IMR-90 (cell line): ENCODE measurements around the gene TLCD1. TPM values are rescaled to one million over a fixed set of nuclear protein-coding genes. Genes with fewer than 3 reads are reported as not detected.

Experiments
- ATAC-seq: fragments of 200-7000 bp; cut with Tn5 transposase; 2 replicates; pipeline ENCODE4 v1.9.1; 2020; ENCODE audit warnings: low read depth, mild to moderate bottlenecking, moderate library complexity
- BruUV-seq: library from RNA; stranded (reverse); fragments of 400-500 nt; replicated peaks from 2 replicates; lab custom pipeline; 2021; lab: Mats Ljungman, UMichigan
- CTCF ChIA-PET: fragments of 300-600 bp; formaldehyde crosslinking; extraction: SDS; loops from one replicate; lab custom pipeline; 2021; ENCODE audit warnings: antibody characterized with exemption; lab: Yijun Ruan, JAX
- POLR2A ChIA-PET: fragments of 300-600 bp; sonication (Branson Sonifier 250); formaldehyde crosslinking; loops from one replicate; lab custom pipeline; 2022; ENCODE audit warnings: antibody characterized with exemption; ENCODE audit not compliant: unreplicated experiment; lab: Charles Lee
- DNase-seq: peaks from one replicate; pipeline ENCODE4 v3.0.0; 2013
- H2AFZ ChIP-seq: replicated peaks from 2 replicates; pipeline ENCODE3; 2013; ENCODE audit warnings: low read length, mild to moderate bottlenecking; ENCODE audit not compliant: poor library complexity
- H2AK5ac ChIP-seq: 2 replicates; pipeline ENCODE4 v1.6.1; 2013; ENCODE audit warnings: low read depth, low read length, inconsistent platforms
- H2AK9ac ChIP-seq: replicated peaks from 2 replicates; pipeline ENCODE3; 2013; ENCODE audit warnings: mild to moderate bottlenecking, low read depth, low read length, moderate library complexity; ENCODE audit not compliant: poor library complexity
- H2BK120ac ChIP-seq: 2 replicates; pipeline ENCODE4 v1.6.1; 2013; ENCODE audit warnings: low read depth, low read length, inconsistent platforms
- H2BK15ac ChIP-seq: 3 replicates; pipeline ENCODE4 v1.6.1; 2013; ENCODE audit warnings: low read depth, low read length, inconsistent platforms
- H2BK20ac ChIP-seq: 2 replicates; pipeline ENCODE4 v1.6.1; 2013; ENCODE audit warnings: low read depth, mild to moderate bottlenecking, inconsistent platforms, low read length, moderate library complexity
- H2BK5ac ChIP-seq: 2 replicates; pipeline ENCODE4 v1.6.1; 2013; ENCODE audit warnings: mild to moderate bottlenecking, low read depth, low read length, inconsistent platforms; ENCODE audit not compliant: poor library complexity, severe bottlenecking
- H3K14ac ChIP-seq: replicated peaks from 2 replicates; pipeline ENCODE4 v1.6.1; 2013; ENCODE audit warnings: low read depth, low read length, inconsistent platforms
- H3K18ac ChIP-seq: 2 replicates; pipeline ENCODE4 v1.6.1; 2013; ENCODE audit warnings: low read depth, low read length, control low read depth
- H3K23ac ChIP-seq: 2 replicates; pipeline ENCODE4 v1.6.1; 2013; ENCODE audit warnings: low read depth, low read length, inconsistent platforms
- H3K27ac ChIP-seq: 2 replicates; pipeline ENCODE4 v1.5.1; 2013; ENCODE audit warnings: mild to moderate bottlenecking, control low read depth, low read length; ENCODE audit not compliant: insufficient read depth
- H3K27me3 ChIP-seq: 2 replicates; pipeline ENCODE4 v1.6.1; 2013; ENCODE audit warnings: low read length; ENCODE audit not compliant: control insufficient read depth, insufficient read depth
- H3K36me3 ChIP-seq: 2 replicates; pipeline ENCODE4 v1.6.1; 2013; ENCODE audit warnings: low read length, mixed read lengths; ENCODE audit not compliant: control insufficient read depth, insufficient read depth
- H3K4ac ChIP-seq: 2 replicates; pipeline ENCODE4 v1.6.1; 2013; ENCODE audit warnings: low read depth, low read length, inconsistent platforms
- H3K4me1 ChIP-seq: 2 replicates; pipeline ENCODE4 v1.6.1; 2013; ENCODE audit warnings: low read length, mixed read lengths; ENCODE audit not compliant: control insufficient read depth, insufficient read depth
- H3K4me2 ChIP-seq: 2 replicates; pipeline ENCODE4 v1.6.1; 2013; ENCODE audit warnings: low read depth, mild to moderate bottlenecking, control low read depth, low read length, moderate library complexity
- H3K4me3 ChIP-seq: 2 replicates; pipeline ENCODE4 v1.5.1; 2013; ENCODE audit warnings: low read depth, mild to moderate bottlenecking, control low read depth, low read length, moderate library complexity; ENCODE audit not compliant: insufficient read depth
- H3K56ac ChIP-seq: 2 replicates; pipeline ENCODE4 v1.6.1; 2013; ENCODE audit warnings: low read length, inconsistent platforms; ENCODE audit not compliant: insufficient read depth; ENCODE audit errors: extremely low read depth
- H3K79me1 ChIP-seq, 2 experiments: 2 replicates each; pipeline ENCODE4 v1.6.1; 2013; ENCODE audit warnings: low read length in 2 of 2, inconsistent platforms in 1 of 2, low read depth in 1 of 2
- H3K9ac ChIP-seq: 2 replicates; pipeline ENCODE4 v1.6.1; 2013; ENCODE audit warnings: low read depth, low read length, control low read depth
- H3K9me1 ChIP-seq: 2 replicates; pipeline ENCODE4 v1.6.1; 2013; ENCODE audit warnings: low read length, inconsistent platforms; ENCODE audit not compliant: insufficient read depth
- H3K9me3 ChIP-seq: 2 replicates; pipeline ENCODE4 v1.6.1; 2013; ENCODE audit warnings: low read length; ENCODE audit not compliant: control insufficient read depth, insufficient read depth
- H4K20me1 ChIP-seq: 2 replicates; pipeline ENCODE4 v1.6.1; 2013; ENCODE audit warnings: low read length, inconsistent platforms; ENCODE audit not compliant: insufficient read depth
- H4K5ac ChIP-seq: 2 replicates; pipeline ENCODE4 v1.6.1; 2013; ENCODE audit warnings: mild to moderate bottlenecking, low read depth, low read length, control low read depth
- H4K8ac ChIP-seq, 2 experiments: 2 replicates each; pipeline ENCODE4 v1.6.1; 2013; ENCODE audit warnings: low read depth in 2 of 2, low read length in 2 of 2, control low read depth in 1 of 2, inconsistent platforms in 1 of 2
- H4K91ac ChIP-seq: 2 replicates; pipeline ENCODE4 v1.6.1; 2013; ENCODE audit warnings: low read depth, low read length, inconsistent platforms; ENCODE audit not compliant: insufficient read depth
- SMC3 ChIP-seq: fragments of 150-350 bp; IDR thresholded peaks from 2 replicates; pipeline ENCODE4 v1.6.1; 2016; ENCODE audit warnings: low read depth, mild to moderate bottlenecking, antibody characterized with exemption, low read length, moderate library complexity
- WGBS, 2 experiments: methylation state at CpG; one replicate each; pipeline versions ENCODE4 v1.1.5 to v1.1.7; 2013; ENCODE audit warnings: missing lambda C conversion rate in 2 of 2; ENCODE audit not compliant: insufficient read length in 1 of 2; ENCODE audit errors: extremely low coverage in 2 of 2; 5-methylcytosine and 5-hydroxymethylcytosine counted together
- dilution Hi-C: fragments of 300-500 bp; cut with HindIII; formaldehyde crosslinking; loops from one replicate; pipeline ENCODE4 v1.14.3; 2018; ENCODE audit warnings: low sequenced_read_pairs; ENCODE audit not compliant: unreplicated experiment
- in situ Hi-C: fragments of 300-500 bp; cut with MboI; formaldehyde crosslinking; loops from 3 replicates; pipeline ENCODE4 v1.14.3; 2019; ENCODE audit warnings: low sequenced_read_pairs, inconsistent platforms, mixed read lengths
- intact Hi-C: fragments of 100-400 bp; cut with micrococcal nuclease; formaldehyde crosslinking; loops from 2 replicates; pipeline ENCODE4 v1.10.0; 2022
- polyA plus RNA-seq, 3 experiments: library from polyadenylated mRNA; depleted of rRNA; stranded (reverse); fragments of >200 nt; gene quantifications; 2 replicates each; pipeline ENCODE4 v1.2.3, GENCODE V29; 2012; ENCODE audit warnings: low replicate concordance in 1 of 3
- total RNA-seq: library from RNA; depleted of rRNA; stranded (reverse); fragments of >200 nt; gene quantifications from 2 replicates; pipeline ENCODE4 v1.2.3, GENCODE V29; 2012

TLCD1 gene
- total and polyA plus RNA-seq, 2 of the 4 experiments (the other 2 are of a cell fraction), result 3.6 to 9.3 TPM

DNA sequence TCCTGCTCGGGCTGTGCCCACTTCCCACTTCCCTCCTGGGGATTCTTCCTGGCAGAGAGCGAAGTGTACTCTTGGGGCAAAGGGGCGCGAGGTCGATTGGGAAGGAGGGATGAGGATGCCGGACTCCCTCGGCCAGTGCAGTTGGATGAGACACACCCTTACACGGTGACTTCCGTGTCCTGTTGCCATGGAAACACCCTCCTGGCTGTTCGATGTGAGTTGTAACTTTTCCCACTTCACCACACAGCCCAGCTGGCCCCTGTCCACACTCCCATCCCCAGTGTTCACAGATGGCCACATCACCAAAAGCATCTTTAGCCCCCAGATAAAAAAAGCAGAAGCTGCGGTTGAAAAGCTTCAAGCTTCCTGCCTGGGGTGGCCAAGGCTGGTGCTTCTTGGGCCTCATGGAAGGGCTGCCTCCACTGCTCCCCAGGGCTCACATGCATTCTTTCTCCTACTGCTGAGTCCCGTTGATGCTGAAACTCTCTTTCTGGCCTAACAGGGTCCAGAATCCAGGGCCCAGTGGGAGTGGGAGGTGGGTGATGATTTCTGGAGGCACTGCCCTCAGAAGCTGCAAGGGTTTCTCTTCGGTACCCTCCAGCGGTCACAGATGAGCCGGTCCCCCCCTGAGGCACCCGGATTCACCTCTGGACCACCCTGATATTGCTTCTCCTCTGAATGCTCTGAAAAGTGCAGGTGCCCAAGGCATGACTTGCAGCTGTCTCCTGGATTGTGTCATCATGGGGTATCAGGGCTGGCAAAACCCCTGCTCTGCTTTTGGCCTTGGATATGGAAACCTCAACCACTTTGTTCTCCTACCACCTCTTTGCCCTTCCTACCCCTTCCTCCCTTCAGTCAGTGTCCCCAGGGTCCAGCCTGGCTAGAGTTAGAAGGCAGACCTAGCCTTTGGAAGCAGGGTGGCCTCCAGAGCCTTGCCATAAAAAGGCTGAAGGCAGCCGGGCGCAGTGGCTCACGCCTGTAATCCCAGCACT lies 15.6 kb upstream of the TLCD1 start:
- 0 out of 2 replicates have a peak overlapping the region, but pooled peaks have one; percentile 82 for H3K23ac ChIP-seq
- WGBS, 2 experiments, result no CpG with 5 or more reads among the region's 19 CpGs
- peaks cover 8% of the 10 kb centered on the region for H3K36me3 ChIP-seq
- no peak for TF ChIP-seq SMC3
- peak overlapping the region; percentile 74 for H3K4ac ChIP-seq
- H2AFZ ChIP-seq, result peak overlapping the region; percentile 5
- 0 out of 2 replicates have a peak overlapping the region, but pooled peaks have one; percentile 14 for H3K18ac ChIP-seq
- peaks cover 14% of the 10 kb centered on the region for H3K4me1 ChIP-seq
- peak overlapping the region; percentile 32; the same call in 1 of the 2 replicates for H3K27ac ChIP-seq
- peak overlapping the region; percentile 38; the same call in 1 of the 2 replicates for H4K5ac ChIP-seq
- H3K56ac ChIP-seq, result no peak overlapping the region
- no peaks in the 10 kb centered on the region for H3K27me3 ChIP-seq
- H2BK20ac ChIP-seq, result peak overlapping the region; percentile 60; the same call in 1 of the 2 replicates
- H2AK9ac ChIP-seq, result peak overlapping the region; percentile 63
- ChIA-PET CTCF (interaction anchor here (0.5 kb wide), 1 partner anchor 128 kb away, joined by 3 read pairs; no protein-coding TSS in a partner anchor), POLR2A (no interaction called here)
- H4K20me1 ChIP-seq, result peaks cover 25% of the 10 kb centered on the region
- ATAC-seq (no peak), DNase-seq (no peak)
- intact Hi-C loops, result no loop called here
- no peaks in the 10 kb centered on the region for H3K9me3 ChIP-seq
- no peak overlapping the region; the same call in 2 of the 3 replicates for H2BK15ac ChIP-seq
- peak overlapping the region; percentile 47 for H2BK120ac ChIP-seq
- H3K4me2 ChIP-seq, result no peak overlapping the region
- no peak overlapping the region for H3K4me3 ChIP-seq
- peaks cover 0 to 24% of the 10 kb centered on the region in 2 experiments; a peak in 2 of 4 replicates for H3K79me1 ChIP-seq
- H2AK5ac ChIP-seq, result peak overlapping the region; percentile 94
- no TSS peak for BruUV-seq
- H4K91ac ChIP-seq, result peak overlapping the region; percentile 56
- dilution Hi-C loops, result no loop called here
- peak overlapping the region; percentile 40 for H2BK5ac ChIP-seq
- H3K9me1 ChIP-seq, result peaks cover 17% of the 10 kb centered on the region; the same call in 1 of the 2 replicates
- H3K14ac ChIP-seq, result peak overlapping the region; percentile 21; the same call in 1 of the 2 replicates
- H4K8ac ChIP-seq, result peak overlapping the region in 1 of 2 experiments; percentile 52; a peak in 3 of 4 replicates
- in situ Hi-C loops, result no loop called here
- no peak overlapping the region for H3K9ac ChIP-seq
